DMS53 treated with DMSO at 0.1 percent for 48 hours (cell line): ENCODE results near the gene ZDHHC12.
"Not testable (repeated sequence)": the region's sequence is repeated elsewhere in the genome, so short reads cannot be mapped to it uniquely, and the experiment has no call there.

Experiments
- DNase-seq: peaks from one replicate; lab custom pipeline; 2025; ENCODE audit not compliant: unreplicated experiment; lab: John Stamatoyannopoulos, UW

Gene ZDHHC12

GRCh38 chr9:128712451-128713410 lies 11.2 kb downstream of the ZDHHC12 start:
- no peak for DNase-seq

DNA sequence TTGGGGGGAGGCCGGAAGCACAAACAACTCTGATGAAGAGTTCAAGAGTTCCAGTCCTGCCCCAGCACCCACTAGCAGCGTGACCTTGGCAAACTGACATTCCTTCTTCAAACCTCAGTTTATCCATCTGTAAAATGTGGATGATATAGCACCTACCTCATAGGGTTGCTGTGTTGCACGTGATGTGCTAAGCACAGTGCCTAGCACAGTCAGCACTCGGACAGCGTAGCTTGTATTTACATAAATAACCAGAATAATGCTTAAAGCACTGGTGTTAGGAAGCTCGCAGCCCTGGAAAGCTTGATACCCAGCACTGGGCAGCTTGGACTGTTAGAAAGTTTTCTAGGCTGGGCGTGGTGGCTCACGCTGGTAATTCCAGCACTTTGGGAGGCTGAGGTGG lies 16.5 kb downstream of the ZDHHC12 start:
- no peak for DNase-seq

DNA sequence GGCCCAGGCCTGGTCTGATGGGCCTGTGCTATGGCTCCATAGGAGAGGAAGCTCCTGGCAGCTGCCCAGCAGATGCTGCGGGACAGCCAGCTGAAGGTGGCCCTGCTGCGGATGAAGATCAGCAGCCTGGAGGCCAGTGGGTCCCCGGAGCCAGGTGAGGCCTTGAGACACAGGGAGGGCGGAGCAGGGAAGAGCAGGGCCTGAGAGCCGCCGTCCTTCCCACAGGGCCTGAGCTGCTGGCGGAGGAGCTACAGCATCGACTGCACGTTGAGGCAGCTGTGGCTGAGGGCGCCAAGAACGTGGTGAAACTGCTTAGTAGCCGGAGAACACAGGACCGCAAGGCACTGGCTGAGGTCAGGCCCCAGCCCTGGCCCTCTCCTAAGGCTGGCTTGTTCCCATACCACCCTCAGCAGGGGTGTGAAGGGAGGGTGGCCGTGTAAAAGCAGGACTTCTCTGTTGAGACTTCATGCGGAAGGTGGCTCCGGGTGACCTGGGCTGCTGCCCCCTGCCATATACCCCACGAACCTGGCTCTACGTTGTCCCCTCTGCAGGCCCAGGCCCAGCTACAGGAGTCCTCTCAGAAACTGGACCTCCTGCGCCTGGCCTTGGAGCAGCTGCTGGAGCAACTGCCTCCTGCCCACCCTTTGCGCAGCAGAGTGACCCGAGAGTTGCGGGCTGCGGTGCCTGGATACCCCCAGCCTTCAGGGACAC lies 17.1 kb downstream of the ZDHHC12 start:
- DNase-seq = no peak

DNA sequence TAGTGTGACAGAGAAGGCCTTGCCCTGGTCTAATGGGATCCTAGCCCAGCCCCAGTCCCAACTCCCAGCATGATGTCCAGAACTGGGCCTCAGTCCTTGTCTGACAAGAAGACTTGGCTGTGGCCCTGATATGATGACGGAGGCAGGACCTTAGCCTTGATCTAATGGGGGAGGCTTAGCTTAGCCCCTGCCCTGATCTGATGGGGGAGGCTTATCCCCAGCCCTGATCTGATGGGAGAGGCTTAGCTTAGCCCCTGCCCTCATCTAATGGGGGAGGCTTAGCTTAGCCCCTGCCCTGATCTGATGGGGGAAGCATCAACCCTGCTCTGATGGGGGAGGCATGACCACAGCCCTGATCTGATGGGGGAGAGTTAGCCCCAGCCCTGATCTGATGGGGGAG lies 17.9 kb downstream of the ZDHHC12 start:
- DNase-seq = no peak

DNA sequence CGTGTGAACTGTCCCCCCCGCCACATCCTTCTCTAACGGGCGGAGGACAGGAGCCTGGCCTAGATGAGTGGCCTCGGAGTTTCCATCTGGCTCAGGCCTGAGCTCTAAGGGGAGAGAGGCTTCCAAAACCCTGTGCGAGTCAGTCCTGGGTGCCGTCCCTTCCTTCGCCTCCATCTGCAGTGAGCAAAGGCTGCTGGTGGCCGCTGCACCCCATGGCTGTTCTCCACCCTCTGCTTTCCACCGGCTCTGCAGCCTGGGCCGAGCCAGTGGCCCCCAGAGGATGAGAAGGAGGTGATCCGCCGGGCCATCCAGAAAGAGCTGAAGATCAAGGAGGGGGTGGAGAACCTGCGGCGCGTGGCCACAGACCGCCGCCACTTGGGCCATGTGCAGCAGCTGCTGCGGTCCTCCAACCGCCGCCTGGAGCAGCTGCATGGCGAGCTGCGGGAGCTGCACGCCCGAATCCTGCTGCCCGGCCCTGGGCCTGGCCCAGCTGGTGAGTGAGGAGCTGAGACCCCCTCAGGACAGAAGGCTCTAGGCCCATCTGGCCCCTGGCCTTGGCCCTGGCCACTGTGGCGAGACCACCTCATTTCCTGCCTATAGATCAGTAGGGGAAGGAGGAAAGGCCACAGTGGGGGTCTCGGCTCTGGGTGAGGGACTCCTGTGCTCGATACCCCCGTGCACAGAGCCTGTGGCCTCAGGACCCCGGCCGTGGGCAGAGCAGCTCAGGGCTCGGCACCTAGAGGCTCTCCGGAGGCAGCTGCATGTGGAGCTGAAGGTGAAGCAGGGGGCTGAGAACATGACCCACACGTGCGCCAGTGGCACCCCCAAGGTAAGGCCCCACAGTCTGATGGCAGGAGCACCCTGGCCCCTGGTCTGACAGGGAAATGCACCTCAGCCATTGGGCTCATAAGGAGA lies 18.6 kb downstream of the ZDHHC12 start:
- DNase-seq = no peak

DNA sequence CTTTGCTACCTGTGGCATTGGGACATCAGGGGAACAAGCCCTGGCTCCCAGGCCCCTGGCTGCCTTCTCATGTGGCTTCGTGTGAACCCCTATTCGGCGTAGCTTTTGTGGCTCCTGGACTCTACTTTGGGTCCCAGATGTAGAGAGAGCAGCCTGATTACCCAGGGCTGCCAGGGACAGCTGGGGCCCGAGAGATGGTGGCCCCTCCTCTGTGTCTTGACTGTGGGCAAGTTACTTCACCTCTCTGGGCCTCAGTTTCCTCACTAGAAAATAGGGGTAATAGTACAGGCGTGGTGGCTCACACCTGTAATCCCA lies 19.6 kb downstream of the ZDHHC12 start:
- no peak for DNase-seq

GRCh38 chr9:128703616-128704355 lies 20.1 kb downstream of the ZDHHC12 start:
- no peak for DNase-seq

- DNase-seq = no peak
Measured at GRCh38 chr9:128702949-128703615, 20.8 kb downstream of the ZDHHC12 start.

GRCh38 chr9:128702445-128702948 lies 21.4 kb downstream of the ZDHHC12 start, which contains the start of gene PKN3:
Gene PKN3, plus strand, starts transcription at chr9:128702503. Its CDS starts 413 bp downstream, at chr9:128702916.
- peak; percentile 65 for DNase-seq

GRCh38 chr9:128701227-128701854 lies 22.6 kb downstream of the ZDHHC12 start:
- DNase-seq = no peak

DNA sequence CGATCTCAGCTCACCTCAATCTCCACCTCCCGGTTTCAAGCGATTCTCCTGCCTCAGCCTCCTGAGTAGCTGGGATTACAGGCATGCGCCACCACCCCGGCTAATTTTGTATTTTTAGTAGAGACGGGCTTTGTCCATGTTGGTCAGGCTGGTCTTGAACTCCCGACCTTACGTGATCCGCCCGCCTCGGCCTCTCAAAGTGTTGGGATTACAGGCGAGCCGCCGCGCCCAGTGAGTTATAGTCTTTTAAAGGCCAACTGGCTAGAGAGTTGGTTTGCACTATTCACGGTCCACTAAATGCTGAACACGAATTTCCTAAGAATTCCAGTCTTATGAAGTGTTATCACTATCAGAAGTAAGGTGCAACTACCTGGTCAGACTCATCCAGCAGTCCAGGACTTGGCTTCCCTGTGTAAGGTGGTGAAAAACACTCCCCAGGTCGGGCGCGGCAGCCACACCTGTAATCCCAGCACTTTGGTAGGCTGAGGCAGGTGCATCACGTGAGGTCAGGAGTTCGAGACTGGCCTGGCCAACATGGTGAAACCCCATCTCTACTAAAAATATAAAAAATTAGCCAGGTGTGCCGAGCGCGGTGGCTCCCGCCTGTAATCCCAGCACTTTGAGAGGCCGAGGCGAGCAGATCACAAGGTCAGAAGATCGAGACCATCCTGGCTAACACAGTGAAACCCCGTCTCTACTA lies 24.7 kb downstream of the ZDHHC12 start:
- DNase-seq = not testable (repeated sequence)

- no peak for DNase-seq
Measured at GRCh38 chr9:128696923-128697707, 26.8 kb downstream of the ZDHHC12 start.

DNA sequence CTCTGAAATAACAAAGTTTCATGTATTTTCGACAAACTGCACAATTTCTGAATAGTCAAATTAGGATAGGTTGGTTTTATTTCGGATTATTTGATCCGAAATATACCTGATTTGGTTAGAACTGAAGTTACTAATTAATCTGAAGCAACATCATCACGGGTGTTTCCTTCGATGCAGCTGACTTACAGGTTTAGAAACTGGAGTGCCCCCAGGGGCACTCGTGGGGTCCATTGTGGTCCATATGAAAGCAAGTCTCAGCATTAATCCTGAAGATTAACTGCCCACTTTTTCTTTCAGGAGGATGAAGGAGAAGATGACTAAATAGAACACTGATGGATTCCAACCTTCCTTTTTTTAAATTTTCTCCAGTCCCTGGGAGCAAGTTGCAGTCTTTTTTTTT lies 29.6 kb downstream of the ZDHHC12 start:
- DNase-seq = no peak

- not testable (repeated sequence) for DNase-seq
Measured at GRCh38 chr9:128693738-128694137, 30.2 kb downstream of the ZDHHC12 start.

- DNase-seq = no peak
Measured at GRCh38 chr9:128690684-128691034, 33.3 kb downstream of the ZDHHC12 start.

GRCh38 chr9:128689820-128690683 lies 33.9 kb downstream of the ZDHHC12 start:
- DNase-seq = no peak

GRCh38 chr9:128689293-128689774 lies 34.6 kb downstream of the ZDHHC12 start:
- no peak for DNase-seq
